ENCODE data around the gene GPX2. TPM values are rescaled to one million over a fixed set of nuclear protein-coding genes. Genes with fewer than 3 reads are reported as not detected.

Gene GPX2
- total RNA-seq, 1 experiment from 2014 or later: 0.15 TPM

DNA sequence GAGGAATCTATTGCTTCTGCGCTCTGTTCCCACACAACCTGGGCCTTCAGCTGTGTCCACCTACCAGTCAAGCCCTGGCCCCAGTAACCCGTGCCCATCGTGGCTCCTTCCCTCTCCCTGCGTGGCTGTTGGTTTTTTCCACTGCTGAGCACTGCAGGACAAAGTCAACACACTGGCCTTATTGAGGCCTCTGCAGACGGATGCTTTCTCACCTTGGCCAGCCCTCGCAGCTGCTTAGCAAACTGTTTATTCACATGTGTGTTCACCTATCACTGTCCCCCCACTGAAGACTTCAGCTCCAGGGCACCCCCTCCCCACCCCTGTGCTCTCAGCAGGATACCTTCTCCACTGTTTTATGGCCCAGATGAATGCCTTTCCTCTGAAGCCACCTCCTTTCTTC, 12.8 kb upstream of the GPX2 start:
- Histone ChIP-seq H3K4me3 (ENCODE audit: low read depth in 2 of 2, low read length in 2 of 2) (no peak overlapping the region), H3K9me3 (ENCODE audit: control insufficient read depth, insufficient read depth, low read depth, low read length) (no peaks in the 10 kb centered on the region), H3K4me1 (ENCODE audit: control insufficient read depth, insufficient read depth, low read length) (no peaks in the 10 kb centered on the region), H3K27ac (ENCODE audit: low read length) (no peak overlapping the region), H3K27me3 (ENCODE audit: control insufficient read depth, insufficient read depth, low read length) (no peaks in the 10 kb centered on the region), H3K36me3 (ENCODE audit: control insufficient read depth, insufficient read depth, low read length) (no peaks in the 10 kb centered on the region)
- intact Hi-C loops (cut with micrococcal nuclease; ENCODE audit: unreplicated experiment) (no loop called here), in situ Hi-C loops (cut with HindIII; ENCODE audit: low pct_unique_long_range_greater_than_20kb, low sequenced_read_pairs) (no loop called here)
- DNase-seq (ENCODE audit: low read depth, low spot score) (no peak), ATAC-seq (no peak)
- BruUV-seq (replicated peaks): no TSS peak
- CTCF ChIA-PET: no interaction called here
- TF ChIP-seq, protein P1, sequence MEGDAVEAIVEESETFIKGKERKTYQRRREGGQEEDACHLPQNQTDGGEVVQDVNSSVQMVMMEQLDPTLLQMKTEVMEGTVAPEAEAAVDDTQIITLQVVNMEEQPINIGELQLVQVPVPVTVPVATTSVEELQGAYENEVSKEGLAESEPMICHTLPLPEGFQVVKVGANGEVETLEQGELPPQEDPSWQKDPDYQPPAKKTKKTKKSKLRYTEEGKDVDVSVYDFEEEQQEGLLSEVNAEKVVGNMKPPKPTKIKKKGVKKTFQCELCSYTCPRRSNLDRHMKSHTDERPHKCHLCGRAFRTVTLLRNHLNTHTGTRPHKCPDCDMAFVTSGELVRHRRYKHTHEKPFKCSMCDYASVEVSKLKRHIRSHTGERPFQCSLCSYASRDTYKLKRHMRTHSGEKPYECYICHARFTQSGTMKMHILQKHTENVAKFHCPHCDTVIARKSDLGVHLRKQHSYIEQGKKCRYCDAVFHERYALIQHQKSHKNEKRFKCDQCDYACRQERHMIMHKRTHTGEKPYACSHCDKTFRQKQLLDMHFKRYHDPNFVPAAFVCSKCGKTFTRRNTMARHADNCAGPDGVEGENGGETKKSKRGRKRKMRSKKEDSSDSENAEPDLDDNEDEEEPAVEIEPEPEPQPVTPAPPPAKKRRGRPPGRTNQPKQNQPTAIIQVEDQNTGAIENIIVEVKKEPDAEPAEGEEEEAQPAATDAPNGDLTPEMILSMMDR (IDR thresholded peaks at IDR 0.05): no peak
- no peak for TF ChIP-seq SIN3A (IDR thresholded peaks at IDR 0.05; ENCODE audit: borderline replicate concordance, insufficient read depth, low read depth, low read length)
- TF ChIP-seq POLR2AphosphoS5 (IDR thresholded peaks at IDR 0.05; ENCODE audit: low read depth, low read length): no peak
- no peak for TF ChIP-seq TCF7L2 (IDR thresholded peaks at IDR 0.05; ENCODE audit: low read depth, low read length)
- TF ChIP-seq, protein P2, sequence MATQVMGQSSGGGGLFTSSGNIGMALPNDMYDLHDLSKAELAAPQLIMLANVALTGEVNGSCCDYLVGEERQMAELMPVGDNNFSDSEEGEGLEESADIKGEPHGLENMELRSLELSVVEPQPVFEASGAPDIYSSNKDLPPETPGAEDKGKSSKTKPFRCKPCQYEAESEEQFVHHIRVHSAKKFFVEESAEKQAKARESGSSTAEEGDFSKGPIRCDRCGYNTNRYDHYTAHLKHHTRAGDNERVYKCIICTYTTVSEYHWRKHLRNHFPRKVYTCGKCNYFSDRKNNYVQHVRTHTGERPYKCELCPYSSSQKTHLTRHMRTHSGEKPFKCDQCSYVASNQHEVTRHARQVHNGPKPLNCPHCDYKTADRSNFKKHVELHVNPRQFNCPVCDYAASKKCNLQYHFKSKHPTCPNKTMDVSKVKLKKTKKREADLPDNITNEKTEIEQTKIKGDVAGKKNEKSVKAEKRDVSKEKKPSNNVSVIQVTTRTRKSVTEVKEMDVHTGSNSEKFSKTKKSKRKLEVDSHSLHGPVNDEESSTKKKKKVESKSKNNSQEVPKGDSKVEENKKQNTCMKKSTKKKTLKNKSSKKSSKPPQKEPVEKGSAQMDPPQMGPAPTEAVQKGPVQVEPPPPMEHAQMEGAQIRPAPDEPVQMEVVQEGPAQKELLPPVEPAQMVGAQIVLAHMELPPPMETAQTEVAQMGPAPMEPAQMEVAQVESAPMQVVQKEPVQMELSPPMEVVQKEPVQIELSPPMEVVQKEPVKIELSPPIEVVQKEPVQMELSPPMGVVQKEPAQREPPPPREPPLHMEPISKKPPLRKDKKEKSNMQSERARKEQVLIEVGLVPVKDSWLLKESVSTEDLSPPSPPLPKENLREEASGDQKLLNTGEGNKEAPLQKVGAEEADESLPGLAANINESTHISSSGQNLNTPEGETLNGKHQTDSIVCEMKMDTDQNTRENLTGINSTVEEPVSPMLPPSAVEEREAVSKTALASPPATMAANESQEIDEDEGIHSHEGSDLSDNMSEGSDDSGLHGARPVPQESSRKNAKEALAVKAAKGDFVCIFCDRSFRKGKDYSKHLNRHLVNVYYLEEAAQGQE (IDR thresholded peaks at IDR 0.05; ENCODE audit: insufficient read depth in 1 of 2, low read depth in 2 of 2, low read length in 1 of 2): no peak
- POLR2A ChIA-PET: no interaction called here

- ChIA-PET POLR2A (no interaction called here), CTCF (no interaction called here)
- in situ Hi-C loops (cut with HindIII; ENCODE audit: low pct_unique_long_range_greater_than_20kb, low sequenced_read_pairs) (no loop called here), intact Hi-C loops (cut with micrococcal nuclease; ENCODE audit: unreplicated experiment) (no loop called here)
- Histone ChIP-seq H3K27ac (ENCODE audit: low read length) (no peak overlapping the region), H3K9me3 (ENCODE audit: control insufficient read depth, insufficient read depth, low read depth, low read length) (no peaks in the 10 kb centered on the region), H3K4me1 (ENCODE audit: control insufficient read depth, insufficient read depth, low read length) (no peaks in the 10 kb centered on the region), H3K36me3 (ENCODE audit: control insufficient read depth, insufficient read depth, low read length) (no peaks in the 10 kb centered on the region), H3K27me3 (ENCODE audit: control insufficient read depth, insufficient read depth, low read length) (no peaks in the 10 kb centered on the region), H3K4me3 (ENCODE audit: low read depth in 2 of 2, low read length in 2 of 2) (no peak overlapping the region)
- BruUV-seq (replicated peaks): no TSS peak
- DNase-seq (ENCODE audit: low read depth, low spot score): no peak
- no peak for ATAC-seq
- TF ChIP-seq TCF7L2 (IDR thresholded peaks at IDR 0.05; ENCODE audit: low read depth, low read length): no peak
- TF ChIP-seq, protein P2 (IDR thresholded peaks at IDR 0.05; ENCODE audit: insufficient read depth in 1 of 2, low read depth in 2 of 2, low read length in 1 of 2): no peak
- no peak for TF ChIP-seq POLR2AphosphoS5 (IDR thresholded peaks at IDR 0.05; ENCODE audit: low read depth, low read length)
- no peak for TF ChIP-seq SIN3A (IDR thresholded peaks at IDR 0.05; ENCODE audit: borderline replicate concordance, insufficient read depth, low read depth, low read length)
- TF ChIP-seq, protein P1 (IDR thresholded peaks at IDR 0.05): no peak
These were observed 12.1 kb upstream of the GPX2 start for GRCh38 chr14:64954491-64955240.

Data from Panc1 (cell line).